CD8-positive, alpha-beta memory T cell (primary cell): ENCODE data around the gene RND1. TPM values are rescaled to one million over a fixed set of nuclear protein-coding genes. Genes with fewer than 3 reads are reported as not detected.
A peak's percentile ranks its signal among the peaks of the same experiment; 100 is the strongest.
"Not testable (repeated sequence)": the region's sequence is repeated elsewhere in the genome, so short reads cannot be mapped to it uniquely, and the experiment has no call there.

Source experiments
- CTCF ChIA-PET: fragments of 350-600 bp; sonication (Branson Sonifier 250); formaldehyde crosslinking; loops from one replicate; lab custom pipeline; 2021; ENCODE audit warnings: antibody characterized with exemption; lab: Charles Lee
- POLR2A ChIA-PET: fragments of 350-600 bp; sonication (Branson Sonifier 250); formaldehyde crosslinking; loops from one replicate; lab custom pipeline; 2021; ENCODE audit warnings: antibody characterized with exemption; lab: Charles Lee
- DNase-seq, 5 donors: peaks; one replicate each; pipeline versions ENCODE4 v3.0.0 to v3.0.0-alpha.2; 2020 to 2022; ENCODE audit warnings: mixed read lengths in 1 of 5
- H3K27ac ChIP-seq: one replicate; pipeline ENCODE4 v1.7.0; 2013; ENCODE audit warnings: low read depth, mild to moderate bottlenecking, low read length, moderate library complexity
- H3K27me3 ChIP-seq: 2 replicates; pipeline ENCODE4 v1.7.0; 2013; ENCODE audit warnings: low read length, mild to moderate bottlenecking; ENCODE audit not compliant: insufficient read depth, poor library complexity, severe bottlenecking
- H3K36me3 ChIP-seq: 2 replicates; pipeline ENCODE4 v1.7.0; 2013; ENCODE audit warnings: mild to moderate bottlenecking, low read length, moderate library complexity; ENCODE audit not compliant: insufficient read depth
- H3K4me1 ChIP-seq: 2 replicates; pipeline ENCODE4 v1.7.0; 2013; ENCODE audit warnings: mild to moderate bottlenecking, low read length, moderate library complexity; ENCODE audit not compliant: insufficient read depth
- H3K4me3 ChIP-seq: 2 replicates; pipeline ENCODE4 v1.7.0; 2013; ENCODE audit warnings: mild to moderate bottlenecking, low read length
- H3K9me3 ChIP-seq: 2 replicates; pipeline ENCODE4 v1.7.0; 2013; ENCODE audit warnings: mild to moderate bottlenecking, low read length
- H3K27ac Mint-ChIP-seq, 8 donors: one replicate each; pipeline ENCODE4 v1.8.0; 2020 to 2021; ENCODE audit warnings: mixed read lengths in 8 of 8, mild to moderate bottlenecking in 6 of 8, inconsistent platforms in 3 of 8, moderate library complexity in 3 of 8
- H3K27me3 Mint-ChIP-seq, 2 donors: one replicate each; pipeline ENCODE4 v1.8.0; 2020 to 2021; ENCODE audit warnings: mixed read lengths in 2 of 2, mild to moderate bottlenecking in 1 of 2, moderate library complexity in 1 of 2
- H3K36me3 Mint-ChIP-seq, 3 donors: one replicate each; pipeline ENCODE4 v1.8.0; 2020 to 2021; ENCODE audit warnings: mixed read lengths in 3 of 3, inconsistent platforms in 1 of 3, mild to moderate bottlenecking in 1 of 3
- H3K4me1 Mint-ChIP-seq, 3 donors: one replicate each; pipeline ENCODE4 v1.8.0; 2020 to 2021; ENCODE audit warnings: mixed read lengths in 3 of 3, inconsistent platforms in 1 of 3, mild to moderate bottlenecking in 1 of 3
- H3K4me3 Mint-ChIP-seq, 7 donors: one replicate each; pipeline ENCODE4 v1.8.0; 2020 to 2021; ENCODE audit warnings: mixed read lengths in 7 of 7, mild to moderate bottlenecking in 6 of 7, moderate library complexity in 4 of 7, inconsistent platforms in 2 of 7
- H3K9me3 Mint-ChIP-seq, 5 donors: one replicate each; pipeline ENCODE4 v1.8.0; 2020 to 2022; ENCODE audit warnings: mixed read lengths in 5 of 5, mild to moderate bottlenecking in 3 of 5, moderate library complexity in 2 of 5, inconsistent platforms in 1 of 5
- polyA plus RNA-seq: library from polyadenylated mRNA; unstranded; fragments of 300-500 nt; fragmentation: Illumina TruSeq; gene quantifications from one replicate; pipeline ENCODE4 v1.2.3, GENCODE V29; 2021
- total RNA-seq, 2 experiments: library from RNA; stranded (reverse); gene quantifications; one replicate each; pipeline ENCODE4 v1.2.3, GENCODE V29; 2021

Gene RND1
- total and polyA plus RNA-seq, 3 experiments from 2014 or later: 0.90 to 2.6 (median 2.0) TPM

- H3K27ac ChIP-seq: no peak overlapping the region
- CTCF ChIA-PET: interaction anchor here (0.6 to 5.5 kb wide), 4 partner anchors 10 to 130 kb away, joined by 3 to 33 read pairs (median 4); no protein-coding TSS in a partner anchor
- H3K9me3 Mint-ChIP-seq: peaks cover 0 to 2% (median 0%) of the 10 kb centered on the region in 5 donors
Measured at GRCh38 chr12:48858043-48858442, 7.6 kb downstream of the RND1 start.

GRCh38 chr12:48857278-48857994 lies 8.2 kb downstream of the RND1 start:
- POLR2A ChIA-PET: no interaction called here

More at GRCh38 chr12:48858043-48858442, 7.6 kb downstream of the RND1 start:
- Histone ChIP-seq H3K27me3 (peaks cover 10% of the 10 kb centered on the region), H3K36me3 (no peaks in the 10 kb centered on the region), H3K4me3 (no peak overlapping the region), H3K4me1 (peaks cover 2% of the 10 kb centered on the region), H3K9me3 (no peaks in the 10 kb centered on the region)
- H3K4me1 Mint-ChIP-seq: peaks cover 2 to 4% (median 4%) of the 10 kb centered on the region in 3 donors
- no peak for DNase-seq
- H3K36me3 Mint-ChIP-seq: no peaks in the 10 kb centered on the region
- no peak overlapping the region for H3K4me3 Mint-ChIP-seq
- peaks cover 11 to 17% of the 10 kb centered on the region in 2 donors for H3K27me3 Mint-ChIP-seq
- H3K27ac Mint-ChIP-seq: no peak overlapping the region
- POLR2A ChIA-PET: no interaction called here

GRCh38 chr12:48856379-48856778 lies 9.3 kb downstream of the RND1 start:
- no peaks in the 10 kb centered on the region for H3K9me3 Mint-ChIP-seq
- no peak overlapping the region for H3K27ac ChIP-seq
- H3K27me3 ChIP-seq: no peaks in the 10 kb centered on the region
- CTCF ChIA-PET: interaction anchor here (0.8 to 5.5 kb wide), 5 partner anchors 16 to 132 kb away, joined by 3 to 33 read pairs (median 4); no protein-coding TSS in a partner anchor
- H3K4me3 ChIP-seq: no peak overlapping the region
- H3K4me3 Mint-ChIP-seq: no peak overlapping the region
- POLR2A ChIA-PET: interaction anchor here (1.0 kb wide), 1 partner anchor 10 kb away, joined by 7 read pairs; no protein-coding TSS in a partner anchor
- H3K36me3 Mint-ChIP-seq: peaks cover 0 to 8% (median 0%) of the 10 kb centered on the region in 3 donors
- H3K27ac Mint-ChIP-seq: peak overlapping the region in 1 of 8 donors; percentile 79
- DNase-seq: no peak
- H3K4me1 Mint-ChIP-seq: peaks cover 12 to 17% (median 16%) of the 10 kb centered on the region in 3 donors
- no peaks in the 10 kb centered on the region for H3K36me3 ChIP-seq
- no peaks in the 10 kb centered on the region for H3K9me3 ChIP-seq
- H3K27me3 Mint-ChIP-seq: peaks cover 2 to 6% of the 10 kb centered on the region in 2 donors
- H3K4me1 ChIP-seq: peaks cover 9% of the 10 kb centered on the region

More at GRCh38 chr12:48857278-48857994, 8.2 kb downstream of the RND1 start:
- no peaks in the 10 kb centered on the region for H3K9me3 ChIP-seq
- H3K9me3 Mint-ChIP-seq: peaks cover 0 to 2% (median 0%) of the 10 kb centered on the region in 5 donors
- no peak overlapping the region for H3K4me3 Mint-ChIP-seq
- H3K4me3 ChIP-seq: no peak overlapping the region
- H3K36me3 ChIP-seq: no peaks in the 10 kb centered on the region
- CTCF ChIA-PET: interaction anchor here (1.7 to 5.5 kb wide), 2 partner anchors 33 to 131 kb away, joined by 4 to 33 read pairs; no protein-coding TSS in a partner anchor
- H3K27me3 Mint-ChIP-seq: peaks cover 10 to 12% of the 10 kb centered on the region in 2 donors
- peaks cover 4% of the 10 kb centered on the region for H3K27me3 ChIP-seq
- peaks cover 8% of the 10 kb centered on the region for H3K4me1 ChIP-seq
- no peak overlapping the region for H3K27ac Mint-ChIP-seq
- H3K36me3 Mint-ChIP-seq: no peaks in the 10 kb centered on the region
- H3K27ac ChIP-seq: no peak overlapping the region
- H3K4me1 Mint-ChIP-seq: peaks cover 7 to 10% (median 10%) of the 10 kb centered on the region in 3 donors
- DNase-seq: no peak

GRCh38 chr12:48854932-48855331 lies 10.7 kb downstream of the RND1 start:
- peaks cover 20% of the 10 kb centered on the region for H3K4me1 ChIP-seq
- H3K27ac Mint-ChIP-seq, H3K27ac ChIP-seq, H3K9me3 Mint-ChIP-seq, H3K27me3 Mint-ChIP-seq, H3K4me3 ChIP-seq, H3K36me3 ChIP-seq, DNase-seq, POLR2A ChIA-PET, H3K9me3 ChIP-seq, H3K27me3 ChIP-seq: not testable (repeated sequence)
- Mint-ChIP-seq H3K4me1 (peaks cover 26 to 31% (median 29%) of the 10 kb centered on the region in 3 donors), H3K36me3 (peaks cover 0 to 20% (median 1%) of the 10 kb centered on the region in 3 donors), H3K4me3 (peak overlapping the region in 1 of 7 donors; percentile 18)
- CTCF ChIA-PET: interaction anchor here (4.1 to 5.2 kb wide), 3 partner anchors 35 to 133 kb away, joined by 33 to 124 read pairs (median 52); no protein-coding TSS in a partner anchor

GRCh38 chr12:48854488-48854887 lies 11.2 kb downstream of the RND1 start:
- H3K4me1 ChIP-seq: peaks cover 24% of the 10 kb centered on the region
- Mint-ChIP-seq H3K27ac (no peak overlapping the region), H3K4me3 (peak overlapping the region in 1 of 7 donors; percentile 18), H3K4me1 (peaks cover 31 to 35% (median 34%) of the 10 kb centered on the region in 3 donors), H3K36me3 (peaks cover 0 to 25% (median 1%) of the 10 kb centered on the region in 3 donors), H3K9me3 (no peaks in the 10 kb centered on the region), H3K27me3 (peaks cover 0 to 4% of the 10 kb centered on the region in 2 donors)
- POLR2A ChIA-PET: interaction anchor here (3.0 kb wide), 1 partner anchor 37 kb away, joined by 22 read pairs; no protein-coding TSS in a partner anchor
- no peak overlapping the region for H3K4me3 ChIP-seq
- H3K27ac ChIP-seq: no peak overlapping the region
- no peak for DNase-seq
- H3K27me3 ChIP-seq: no peaks in the 10 kb centered on the region
- H3K36me3 ChIP-seq: no peaks in the 10 kb centered on the region
- no peaks in the 10 kb centered on the region for H3K9me3 ChIP-seq
- CTCF ChIA-PET: interaction anchor here (2.9 to 5.2 kb wide), 6 partner anchors 7 to 134 kb away, joined by 15 to 124 read pairs (median 40); partner anchors contain the start of genes FKBP11 and WNT1

GRCh38 chr12:48852734-48853688 lies 12.7 kb downstream of the RND1 start:
- peak overlapping the region; percentile 89 to 99 (median 97) for H3K4me3 Mint-ChIP-seq
- Histone ChIP-seq H3K36me3 (no peaks in the 10 kb centered on the region), H3K4me1 (peaks cover 27% of the 10 kb centered on the region), H3K27me3 (no peaks in the 10 kb centered on the region), H3K4me3 (peak overlapping the region; percentile 87), H3K9me3 (no peaks in the 10 kb centered on the region), H3K27ac (peak overlapping the region; percentile 98)
- ChIA-PET CTCF (interaction anchor here (0.6 to 5.2 kb wide), 52 partner anchors 9 to 990 kb away, joined by 3 to 124 read pairs (median 4); partner anchors contain the start of genes ARF3, DDN, FKBP11 and RND1), POLR2A (interaction anchor here (0.6 to 3.0 kb wide), 18 partner anchors 9 to 470 kb away, joined by 3 to 22 read pairs (median 6); partner anchors contain the start of genes ARF3, FKBP11, RND1 and TROAP)
- DNase-seq: peak; percentile 79 to 90 (median 84)
- H3K27ac Mint-ChIP-seq: peak overlapping the region; percentile 91 to 99 (median 96)
- H3K36me3 Mint-ChIP-seq: peaks cover 3 to 28% (median 3%) of the 10 kb centered on the region in 3 donors
- H3K9me3 Mint-ChIP-seq: no peaks in the 10 kb centered on the region
- H3K27me3 Mint-ChIP-seq: peaks cover 0 to 4% of the 10 kb centered on the region in 2 donors
- H3K4me1 Mint-ChIP-seq: peaks cover 34 to 40% (median 39%) of the 10 kb centered on the region in 3 donors
